Body of pancreas (tissue), 4 donors: Measurements from ENCODE around the gene SLC9A9.

ENCODE experiments used
- CTCF ChIP-seq, 7 experiments: fragments of 450-650 bp in 4 of 7; fragments of 200-600 bp in 3 of 7; sonication (generic) in 3 of 7; IDR thresholded peaks; one replicate each; pipeline ENCODE4 v1.5.1; 2016 to 2019; ENCODE audit warnings: antibody characterized with exemption in 7 of 7
- POLR2A ChIP-seq, 3 donors: fragments of 450-650 bp; IDR thresholded peaks; one replicate each; pipeline ENCODE4 v1.6.1; 2016; ENCODE audit warnings: antibody characterized with exemption in 3 of 3, mild to moderate bottlenecking in 2 of 3

GRCh38 chr3:143584474-143584873 is 263.8 kb downstream of the SLC9A9 start:
- TF ChIP-seq POLR2A (IDR thresholded peaks at IDR 0.05) (no peak), CTCF (IDR thresholded peaks at IDR 0.05) (no peak)
